AG08395 (cell line): Measurements from ENCODE around the gene GRIK3.
"Not testable (repeated sequence)": the region's sequence is repeated elsewhere in the genome, so short reads cannot be mapped to it uniquely, and the experiment has no call there.

ENCODE experiments used
- DNase-seq: peaks from one replicate; pipeline ENCODE4 v3.0.0; 2012; ENCODE audit warnings: mixed read lengths, low spot score

The GRIK3 gene

GRCh38 chr1:37034121-37035013, at the start of gene GRIK3:
TSS of gene GRIK3 (minus strand) at chr1:37034515. CDS start at chr1:37034108, 407 bp downstream.
- no peak for DNase-seq

- no peak for DNase-seq
Measured at GRCh38 chr1:37084013-37084412, 49.7 kb upstream of the GRIK3 start.

- no peak for DNase-seq
Measured at GRCh38 chr1:37083603-37084002, 49.3 kb upstream of the GRIK3 start.

- not testable (repeated sequence) for DNase-seq
Measured at GRCh38 chr1:37080296-37080986, 46.1 kb upstream of the GRIK3 start.

GRCh38 chr1:37078866-37079265, 44.6 kb upstream of the GRIK3 start:
- DNase-seq, result no peak

- no peak for DNase-seq
Measured at GRCh38 chr1:37076168-37076567, 41.9 kb upstream of the GRIK3 start.

GRCh38 chr1:37073854-37074379, 39.6 kb upstream of the GRIK3 start:
- no peak for DNase-seq

GRCh38 chr1:37073152-37073853, 39.0 kb upstream of the GRIK3 start:
- no peak for DNase-seq

GRCh38 chr1:37071829-37072228, 37.5 kb upstream of the GRIK3 start:
- DNase-seq, result no peak

GRCh38 chr1:37070126-37070525, 35.8 kb upstream of the GRIK3 start:
- DNase-seq, result no peak

GRCh38 chr1:37069406-37069805, 35.1 kb upstream of the GRIK3 start:
- DNase-seq, result no peak

- DNase-seq, result no peak
Measured at GRCh38 chr1:37068897-37069296, 34.6 kb upstream of the GRIK3 start.

- no peak for DNase-seq
Measured at GRCh38 chr1:37068260-37068659, 33.9 kb upstream of the GRIK3 start.

- DNase-seq, result no peak
Measured at GRCh38 chr1:37064039-37064438, 29.7 kb upstream of the GRIK3 start.

- DNase-seq, result no peak
Measured at GRCh38 chr1:37059346-37059745, 25.0 kb upstream of the GRIK3 start.

GRCh38 chr1:37058424-37058988, 24.2 kb upstream of the GRIK3 start:
- no peak for DNase-seq

- no peak for DNase-seq
Measured at GRCh38 chr1:37056325-37056724, 22.0 kb upstream of the GRIK3 start.

GRCh38 chr1:37055631-37056030, 21.3 kb upstream of the GRIK3 start:
- no peak for DNase-seq

GRCh38 chr1:37053173-37053572, 18.9 kb upstream of the GRIK3 start:
- DNase-seq, result no peak

GRCh38 chr1:37052120-37052519, 17.8 kb upstream of the GRIK3 start:
- DNase-seq, result no peak

- no peak for DNase-seq
Measured at GRCh38 chr1:37051346-37051745, 17.0 kb upstream of the GRIK3 start.

- DNase-seq, result no peak
Measured at GRCh38 chr1:37047542-37047941, 13.2 kb upstream of the GRIK3 start.
